ENCODE results near the gene SOWAHA.

Gene SOWAHA

GRCh38 chr5:132810605-132811004 is 2.5 kb upstream of the SOWAHA start:
- DNase-seq = no peak

GRCh38 chr5:132812123-132812765 is 858 bp upstream of the SOWAHA start:
- no peak for DNase-seq

- DNase-seq = peak; percentile 49
Measured at GRCh38 chr5:132813599-132814502, 749 bp downstream of the SOWAHA start.

GRCh38 chr5:132814503-132815294 is 1.6 kb downstream of the SOWAHA start:
- DNase-seq = no peak

- no peak for DNase-seq
Measured at GRCh38 chr5:132815454-132815853, 2.4 kb downstream of the SOWAHA start.

- no peak for DNase-seq
Measured at GRCh38 chr5:132816083-132816482, 3.0 kb downstream of the SOWAHA start.

- DNase-seq = no peak
Measured at GRCh38 chr5:132816554-132816953, 3.5 kb downstream of the SOWAHA start.

GRCh38 chr5:132817011-132817410 is 3.9 kb downstream of the SOWAHA start:
- no peak for DNase-seq

- no peak for DNase-seq
Measured at GRCh38 chr5:132819468-132819867, 6.4 kb downstream of the SOWAHA start.

GRCh38 chr5:132820162-132820754 is 7.2 kb downstream of the SOWAHA start:
- peak; percentile 97 for DNase-seq

- DNase-seq = no peak
Measured at GRCh38 chr5:132821350-132821749, 8.2 kb downstream of the SOWAHA start.

- DNase-seq = no peak
Measured at GRCh38 chr5:132821791-132822190, 8.7 kb downstream of the SOWAHA start.

- DNase-seq = peak; percentile 63
Measured at GRCh38 chr5:132822650-132823480, 9.8 kb downstream of the SOWAHA start.

- DNase-seq = no peak
Measured at GRCh38 chr5:132823481-132824050, 10.5 kb downstream of the SOWAHA start.

- no peak for DNase-seq
Measured at GRCh38 chr5:132824426-132824825, 11.3 kb downstream of the SOWAHA start.

GRCh38 chr5:132825033-132825833 is 12.1 kb downstream of the SOWAHA start:
- DNase-seq = peak; percentile 49

GRCh38 chr5:132825834-132826391 is 12.8 kb downstream of the SOWAHA start:
- no peak for DNase-seq

- no peak for DNase-seq
Measured at GRCh38 chr5:132826424-132827082, 13.5 kb downstream of the SOWAHA start.

- DNase-seq = no peak
Measured at GRCh38 chr5:132827943-132828673, 15.0 kb downstream of the SOWAHA start.

All from hematopoietic multipotent progenitor cell treated with erythropoietin and hydrocortisone succinate and interleukin-3 and kit ligand, for 4 days (in vitro differentiated cells).